GM12873 (cell line): ENCODE measurements around the gene ARID3A.

Experiments
- CTCF ChIP-seq: IDR thresholded peaks from 2 replicates; pipeline ENCODE4 v1.5.1; 2012; ENCODE audit warnings: low read depth, mild to moderate bottlenecking, moderate library complexity, low read length, control low read depth; ENCODE audit not compliant: insufficient read depth; ENCODE audit errors: missing control alignments

Gene ARID3A

GRCh38 chr19:996051-996838, 70.4 kb downstream of the ARID3A start:
- no peak for TF ChIP-seq CTCF

- TF ChIP-seq CTCF, result no peak
These were observed 72.2 kb downstream of the ARID3A start for GRCh38 chr19:998064-998463.

- no peak for TF ChIP-seq CTCF
These were observed 73.5 kb downstream of the ARID3A start for GRCh38 chr19:999379-999719.

- TF ChIP-seq CTCF, result peak; percentile 63
These were observed 74.3 kb downstream of the ARID3A start, which contains the start of gene GRIN3B for GRCh38 chr19:1000095-1000494. Gene GRIN3B (plus strand): TSS chr19:1000419. CDS start chr19:1000438, 19 bp downstream.

GRCh38 chr19:1000591-1001537, 75.0 kb downstream of the ARID3A start:
- TF ChIP-seq CTCF, result no peak

GRCh38 chr19:1001538-1002166, 75.8 kb downstream of the ARID3A start:
- peak; percentile 89 for TF ChIP-seq CTCF

- no peak for TF ChIP-seq CTCF
These were observed 76.8 kb downstream of the ARID3A start for GRCh38 chr19:1002600-1002999.
